PC-9 (cell line): ENCODE measurements around the gene SMC6. TPM values are rescaled to one million over a fixed set of nuclear protein-coding genes. Genes with fewer than 3 reads are reported as not detected.

Source experiments
- BruUV-seq: library from RNA; stranded (reverse); fragments of 400-500 nt; replicated peaks from 2 replicates; lab custom pipeline; 2021; lab: Mats Ljungman, UMichigan
- CTCF ChIA-PET: fragments of 300-600 bp; sonication (Branson Sonifier 250); formaldehyde crosslinking; loops from one replicate; lab custom pipeline; 2022; ENCODE audit warnings: antibody characterized with exemption; lab: Charles Lee
- POLR2A ChIA-PET: fragments of 300-600 bp; sonication (Branson Sonifier 250); formaldehyde crosslinking; loops from one replicate; lab custom pipeline; 2022; ENCODE audit warnings: antibody characterized with exemption; ENCODE audit not compliant: unreplicated experiment; lab: Charles Lee
- DNase-seq, 2 experiments: peaks; one replicate each; pipeline versions ENCODE4 v3.0.0 to v3.0.0-alpha.2; 2015 to 2022; ENCODE audit warnings: mixed read lengths in 1 of 2
- H2AFZ ChIP-seq: fragments of 200-600 bp; sonication (generic); 2 replicates; pipeline ENCODE4 v1.8.1; 2017; ENCODE audit warnings: antibody characterized with exemption
- H3F3A ChIP-seq: fragments of 200-600 bp; sonication (generic); 2 replicates; pipeline ENCODE4 v1.8.1; 2017; ENCODE audit warnings: antibody characterized with exemption, mild to moderate bottlenecking, low read depth; ENCODE audit not compliant: insufficient read depth
- H3K27ac ChIP-seq: fragments of 200-600 bp; sonication (generic); 2 replicates; pipeline ENCODE4 v1.6.1; 2016; ENCODE audit warnings: mixed run types
- H3K27me3 ChIP-seq: fragments of 200-600 bp; sonication (generic); 2 replicates; pipeline ENCODE4 v1.6.1; 2016; ENCODE audit warnings: low read depth, mixed run types; ENCODE audit not compliant: insufficient read depth
- H3K36me3 ChIP-seq: fragments of 200-600 bp; sonication (generic); 2 replicates; pipeline ENCODE4 v1.6.1; 2016; ENCODE audit warnings: low read depth, mixed run types
- H3K4me1 ChIP-seq: fragments of 200-600 bp; sonication (generic); replicated peaks from 2 replicates; pipeline ENCODE4 v1.6.1; 2016; ENCODE audit warnings: mixed run types; ENCODE audit not compliant: insufficient read depth
- H3K4me2 ChIP-seq: fragments of 200-600 bp; sonication (generic); 2 replicates; pipeline ENCODE4 v1.6.1; 2017; ENCODE audit warnings: mixed run types
- H3K4me3 ChIP-seq: fragments of 200-600 bp; sonication (generic); 2 replicates; pipeline ENCODE4 v1.6.1; 2016; ENCODE audit warnings: mixed run types
- H3K79me2 ChIP-seq: fragments of 200-600 bp; sonication (generic); 2 replicates; pipeline ENCODE4 v1.6.1; 2017; ENCODE audit warnings: low read depth, mixed run types
- H3K9me2 ChIP-seq: fragments of 200-600 bp; sonication (generic); 2 replicates; pipeline ENCODE4 v1.8.1; 2017; ENCODE audit warnings: mild to moderate bottlenecking; ENCODE audit not compliant: insufficient read depth
- H3K9me3 ChIP-seq: fragments of 200-600 bp; sonication (generic); 2 replicates; pipeline ENCODE4 v1.8.1; 2016; ENCODE audit warnings: low read depth; ENCODE audit not compliant: insufficient read depth
- H4K20me1 ChIP-seq: fragments of 200-600 bp; sonication (generic); 2 replicates; pipeline ENCODE4 v1.8.1; 2017; ENCODE audit not compliant: insufficient read depth
- CTCF ChIP-seq: fragments of 200-600 bp; sonication (generic); conservative IDR thresholded peaks from 2 replicates; pipeline ENCODE4 v1.6.1; 2017; ENCODE audit warnings: mixed run types, antibody characterized with exemption, mild to moderate bottlenecking, moderate library complexity
- EZH2 ChIP-seq: fragments of 200-600 bp; sonication (generic); IDR thresholded peaks from 2 replicates; pipeline ENCODE4 v1.8.0; 2017; ENCODE audit warnings: antibody characterized with exemption, low read depth
- intact Hi-C: fragments of 100-400 bp; cut with micrococcal nuclease; formaldehyde crosslinking; loops from one replicate; pipeline ENCODE4 v1.10.0; 2022; ENCODE audit not compliant: unreplicated experiment
- total RNA-seq: library from RNA; stranded (reverse); gene quantifications from 2 replicates; pipeline ENCODE4 v1.2.3, GENCODE V29; 2021

The SMC6 gene
- total RNA-seq, 1 experiment from 2014 or later: 19.2 TPM

DNA sequence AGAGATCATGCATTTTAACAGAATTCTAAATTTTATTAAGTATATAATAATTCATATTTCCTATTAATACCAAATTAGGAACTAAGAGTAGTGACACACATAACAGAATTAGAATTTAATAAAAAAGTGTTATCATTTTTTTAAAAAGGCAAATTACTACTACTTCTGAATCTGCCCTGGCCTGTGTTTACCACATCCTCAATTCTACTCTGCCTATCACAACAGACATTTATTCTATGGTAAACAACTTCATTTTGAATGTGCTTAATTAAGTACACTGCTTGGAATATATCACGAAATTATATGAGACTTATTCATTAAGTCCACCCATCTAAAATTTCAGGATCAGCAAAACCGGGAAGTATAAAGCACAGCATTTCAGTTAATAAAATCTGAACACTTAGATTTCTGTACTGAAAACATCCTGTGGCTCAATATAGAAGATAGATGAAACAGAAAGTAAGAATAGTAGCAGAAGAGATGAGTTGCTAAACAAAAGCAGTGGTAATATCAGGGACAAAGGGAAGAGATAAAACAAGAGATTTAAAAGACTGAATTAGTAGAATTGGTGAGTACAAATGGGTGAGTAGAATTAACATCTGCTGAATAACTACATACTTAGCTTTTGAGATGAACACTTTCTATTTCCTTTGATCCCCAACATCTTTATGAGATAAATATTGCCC, 3.7 kb downstream of the SMC6 start:
- H3K4me3 ChIP-seq: no peak overlapping the region
- H3K79me2 ChIP-seq: peaks cover 49% of the 10 kb centered on the region
- no peaks in the 10 kb centered on the region for H3K9me3 ChIP-seq
- no TSS peak for BruUV-seq
- no peak for TF ChIP-seq CTCF
- TF ChIP-seq EZH2: no peak
- H3F3A ChIP-seq: no peaks in the 10 kb centered on the region
- DNase-seq: no peak
- H3K9me2 ChIP-seq: no peaks in the 10 kb centered on the region
- ChIA-PET CTCF (no interaction called here), POLR2A (no interaction called here)
- intact Hi-C loops: no loop called here
- H3K36me3 ChIP-seq: no peaks in the 10 kb centered on the region
- no peak overlapping the region for H2AFZ ChIP-seq
- H4K20me1 ChIP-seq: no peaks in the 10 kb centered on the region
- H3K27me3 ChIP-seq: no peaks in the 10 kb centered on the region
- no peak overlapping the region for H3K27ac ChIP-seq
- H3K4me1 ChIP-seq: peaks cover 15% of the 10 kb centered on the region
- H3K4me2 ChIP-seq: no peak overlapping the region

GRCh38 chr2:17748745-17749144, 4.9 kb downstream of the SMC6 start:
- TF ChIP-seq EZH2 (no peak), CTCF (no peak)
- no TSS peak for BruUV-seq
- Histone ChIP-seq H3F3A (no peaks in the 10 kb centered on the region), H3K79me2 (peaks cover 41% of the 10 kb centered on the region), H3K36me3 (no peaks in the 10 kb centered on the region), H3K27me3 (no peaks in the 10 kb centered on the region), H3K27ac (no peak overlapping the region), H3K4me1 (peaks cover 15% of the 10 kb centered on the region), H3K4me3 (no peak overlapping the region), H3K4me2 (no peak overlapping the region), H3K9me2 (no peaks in the 10 kb centered on the region), H4K20me1 (no peaks in the 10 kb centered on the region), H2AFZ (no peak overlapping the region), H3K9me3 (no peaks in the 10 kb centered on the region)
- DNase-seq: no peak
- intact Hi-C loops: no loop called here
- POLR2A ChIA-PET: no interaction called here
- CTCF ChIA-PET: no interaction called here

DNA sequence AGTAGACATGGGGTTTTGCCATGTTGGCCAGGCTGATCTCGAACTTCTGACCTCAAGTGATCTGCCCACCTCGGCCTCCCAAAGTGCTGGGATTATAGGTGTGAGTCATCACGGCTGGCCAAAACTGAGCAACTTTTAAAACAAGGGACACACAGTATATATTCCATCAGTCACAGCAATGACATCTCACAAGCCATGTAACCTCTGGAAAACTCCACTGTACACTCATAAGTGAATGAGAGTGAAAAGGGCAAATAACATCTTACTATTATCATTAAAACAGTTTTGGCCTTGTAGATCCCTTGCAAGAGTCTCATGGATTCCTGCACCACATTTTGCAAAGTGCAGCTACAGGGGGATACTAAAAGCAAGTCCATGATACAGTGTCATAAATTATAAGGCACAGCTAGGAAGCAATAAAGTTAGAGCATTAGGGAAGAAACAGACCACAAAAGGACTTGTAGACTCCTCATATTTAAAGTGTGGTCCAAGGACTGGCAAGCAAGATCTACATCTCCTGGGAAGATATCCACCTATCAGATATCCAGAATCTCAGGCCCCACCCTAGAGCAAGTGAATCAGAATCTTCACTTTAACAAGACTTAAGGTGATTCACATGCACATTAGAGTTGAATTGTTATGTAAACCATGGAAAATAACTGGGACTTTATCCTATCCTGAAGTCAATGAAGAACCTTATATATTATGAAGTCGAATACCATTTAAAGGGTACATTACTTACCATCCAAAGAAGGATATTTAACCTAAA, 5.7 kb downstream of the SMC6 start:
- TF ChIP-seq EZH2 (no peak), CTCF (no peak)
- peaks cover 35% of the 10 kb centered on the region for H3K79me2 ChIP-seq
- intact Hi-C loops: no loop called here
- H3K9me3 ChIP-seq: no peaks in the 10 kb centered on the region
- H3K27me3 ChIP-seq: no peaks in the 10 kb centered on the region
- no peak overlapping the region for H2AFZ ChIP-seq
- H3K4me2 ChIP-seq: no peak overlapping the region
- ChIA-PET POLR2A (no interaction called here), CTCF (no interaction called here)
- H3K9me2 ChIP-seq: no peaks in the 10 kb centered on the region
- no TSS peak for BruUV-seq
- no peak overlapping the region for H3K27ac ChIP-seq
- no peaks in the 10 kb centered on the region for H3K36me3 ChIP-seq
- no peak overlapping the region for H3K4me3 ChIP-seq
- DNase-seq: peak in 1 of 2 experiments; percentile 43
- H3K4me1 ChIP-seq: peaks cover 15% of the 10 kb centered on the region
- no peaks in the 10 kb centered on the region for H3F3A ChIP-seq
- no peaks in the 10 kb centered on the region for H4K20me1 ChIP-seq
